ENCODE results near the gene LGALS12. TPM values are rescaled to one million over a fixed set of nuclear protein-coding genes. Genes with fewer than 3 reads are reported as not detected.

Gene LGALS12
- total RNA-seq, 1 donor from 2014 or later = 0.25 TPM

GRCh38 chr11:63476618-63477017 is 29.3 kb upstream of the LGALS12 start:
- intact Hi-C loops (cut with micrococcal nuclease) = loop anchor here (10.0 kb wide), 1 partner anchor 258 kb away; no protein-coding TSS in a partner anchor
- no peak for DNase-seq
- TF ChIP-seq, protein P1, sequence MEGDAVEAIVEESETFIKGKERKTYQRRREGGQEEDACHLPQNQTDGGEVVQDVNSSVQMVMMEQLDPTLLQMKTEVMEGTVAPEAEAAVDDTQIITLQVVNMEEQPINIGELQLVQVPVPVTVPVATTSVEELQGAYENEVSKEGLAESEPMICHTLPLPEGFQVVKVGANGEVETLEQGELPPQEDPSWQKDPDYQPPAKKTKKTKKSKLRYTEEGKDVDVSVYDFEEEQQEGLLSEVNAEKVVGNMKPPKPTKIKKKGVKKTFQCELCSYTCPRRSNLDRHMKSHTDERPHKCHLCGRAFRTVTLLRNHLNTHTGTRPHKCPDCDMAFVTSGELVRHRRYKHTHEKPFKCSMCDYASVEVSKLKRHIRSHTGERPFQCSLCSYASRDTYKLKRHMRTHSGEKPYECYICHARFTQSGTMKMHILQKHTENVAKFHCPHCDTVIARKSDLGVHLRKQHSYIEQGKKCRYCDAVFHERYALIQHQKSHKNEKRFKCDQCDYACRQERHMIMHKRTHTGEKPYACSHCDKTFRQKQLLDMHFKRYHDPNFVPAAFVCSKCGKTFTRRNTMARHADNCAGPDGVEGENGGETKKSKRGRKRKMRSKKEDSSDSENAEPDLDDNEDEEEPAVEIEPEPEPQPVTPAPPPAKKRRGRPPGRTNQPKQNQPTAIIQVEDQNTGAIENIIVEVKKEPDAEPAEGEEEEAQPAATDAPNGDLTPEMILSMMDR (IDR thresholded peaks at IDR 0.05; ENCODE audit: borderline replicate concordance) = no peak
- H3K27ac ChIP-seq (replicated peaks) = no peak overlapping the region
- no peaks in the 10 kb centered on the region for H3K27me3 ChIP-seq (ENCODE audit: low read depth)
- no peaks in the 10 kb centered on the region for H3K4me1 ChIP-seq
- no peaks in the 10 kb centered on the region for H3K36me3 ChIP-seq
- H3K9me3 ChIP-seq (replicated peaks) = peaks cover 23% of the 10 kb centered on the region
- no peak overlapping the region for H3K4me3 ChIP-seq

GRCh38 chr11:63478896-63479295 is 27.0 kb upstream of the LGALS12 start:
- Histone ChIP-seq H3K27ac (replicated peaks) (no peak overlapping the region), H3K4me1 (no peaks in the 10 kb centered on the region), H3K4me3 (no peak overlapping the region), H3K9me3 (replicated peaks) (peaks cover 21% of the 10 kb centered on the region), H3K27me3 (ENCODE audit: low read depth) (no peaks in the 10 kb centered on the region), H3K36me3 (no peaks in the 10 kb centered on the region)
- TF ChIP-seq, protein P1 (IDR thresholded peaks at IDR 0.05; ENCODE audit: borderline replicate concordance) = peak; percentile 94
- intact Hi-C loops (cut with micrococcal nuclease) = loop anchor here (2.0 to 10.0 kb wide), 2 partner anchors 156 to 256 kb away; no protein-coding TSS in a partner anchor
- DNase-seq = no peak

- Histone ChIP-seq H3K9me3 (replicated peaks) (peaks cover 28% of the 10 kb centered on the region), H3K36me3 (no peaks in the 10 kb centered on the region), H3K27me3 (ENCODE audit: low read depth) (no peaks in the 10 kb centered on the region), H3K27ac (replicated peaks) (no peak overlapping the region), H3K4me3 (no peak overlapping the region), H3K4me1 (no peaks in the 10 kb centered on the region)
- intact Hi-C loops (cut with micrococcal nuclease) = no loop called here
- TF ChIP-seq, protein P1 (IDR thresholded peaks at IDR 0.05; ENCODE audit: borderline replicate concordance) = no peak
- no peak for DNase-seq
These were observed 25.8 kb upstream of the LGALS12 start for GRCh38 chr11:63480039-63480438.

DNA sequence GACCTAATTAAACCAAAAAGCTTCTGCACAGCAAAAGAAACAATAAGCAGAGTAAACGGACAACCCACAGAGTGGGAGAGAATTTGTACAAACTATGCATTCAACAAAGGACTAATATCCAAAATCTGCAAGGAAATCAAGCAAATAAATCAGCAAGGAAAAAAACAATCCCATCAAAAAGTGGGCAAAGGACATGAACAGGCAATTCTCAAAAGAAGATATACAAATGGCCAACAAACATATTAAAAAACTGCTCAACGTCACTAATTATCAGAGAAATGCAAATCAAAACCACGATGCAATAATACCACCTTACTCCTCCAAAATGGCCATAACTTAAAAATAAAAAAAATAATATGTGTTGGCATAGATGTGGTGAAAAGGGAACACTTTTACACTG is 20.1 kb upstream of the LGALS12 start:
- H3K27me3 ChIP-seq (ENCODE audit: low read depth) = no peaks in the 10 kb centered on the region
- no peaks in the 10 kb centered on the region for H3K36me3 ChIP-seq
- peaks cover 26% of the 10 kb centered on the region for H3K9me3 ChIP-seq (replicated peaks)
- TF ChIP-seq, protein P1 (IDR thresholded peaks at IDR 0.05; ENCODE audit: borderline replicate concordance) = no peak
- no peak overlapping the region for H3K27ac ChIP-seq (replicated peaks)
- DNase-seq = no peak
- intact Hi-C loops (cut with micrococcal nuclease) = no loop called here
- H3K4me1 ChIP-seq = peaks cover 6% of the 10 kb centered on the region
- H3K4me3 ChIP-seq = no peak overlapping the region

DNA sequence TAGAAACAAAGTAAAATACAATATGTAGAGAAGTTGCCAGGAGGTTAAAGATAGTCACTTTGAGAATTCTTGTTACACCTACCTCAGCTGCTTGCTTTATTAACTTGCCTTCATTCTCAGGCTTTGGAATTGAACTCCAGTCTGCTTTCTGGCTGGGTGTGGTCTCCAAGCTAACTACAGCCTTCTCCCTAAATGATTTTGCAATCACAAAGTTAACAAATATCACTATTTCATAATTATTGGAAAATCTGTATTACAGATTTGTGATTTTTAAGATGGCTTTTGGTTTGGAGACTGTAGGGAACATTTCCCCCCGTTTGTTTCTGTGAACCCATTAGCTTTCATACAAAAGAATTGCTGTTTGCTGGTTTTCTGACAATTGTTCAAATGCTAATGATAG is 17.1 kb upstream of the LGALS12 start:
- H3K27me3 ChIP-seq (ENCODE audit: low read depth) = peaks cover 3% of the 10 kb centered on the region
- DNase-seq = no peak
- H3K9me3 ChIP-seq (replicated peaks) = peaks cover 26% of the 10 kb centered on the region
- H3K4me3 ChIP-seq = no peak overlapping the region
- intact Hi-C loops (cut with micrococcal nuclease) = no loop called here
- TF ChIP-seq, protein P1 (IDR thresholded peaks at IDR 0.05; ENCODE audit: borderline replicate concordance) = no peak
- H3K4me1 ChIP-seq = peaks cover 21% of the 10 kb centered on the region
- H3K36me3 ChIP-seq = no peaks in the 10 kb centered on the region
- H3K27ac ChIP-seq (replicated peaks) = no peak overlapping the region

Measured in left ventricle myocardium inferior (tissue), 1 donor.